Tibial nerve (tissue), 4 donors: Measurements from ENCODE around the gene EGLN2. TPM values are rescaled to one million over a fixed set of nuclear protein-coding genes. Genes with fewer than 3 reads are reported as not detected.
"Not testable (repeated sequence)": the region's sequence is repeated elsewhere in the genome, so short reads cannot be mapped to it uniquely, and the experiment has no call there.

ENCODE experiments used
- DNase-seq, 2 donors: peaks; one replicate each; pipeline ENCODE4 v3.0.0-alpha.2; 2019; ENCODE audit warnings: low spot score in 2 of 2
- H3K27ac ChIP-seq, 4 donors: fragments of 200-600 bp; sonication (generic) in 3 of 4; one replicate each; pipeline ENCODE4 v1.5.1; 2017 to 2019; ENCODE audit warnings: mild to moderate bottlenecking in 1 of 4
- H3K27me3 ChIP-seq, 2 donors: fragments of 200-600 bp; sonication (generic) in 1 of 2; one replicate each; pipeline versions ENCODE4 v1.5.1 to v1.6.0; 2017 to 2019
- H3K36me3 ChIP-seq, 3 donors: fragments of 200-600 bp; sonication (generic); one replicate each; pipeline ENCODE4 v1.5.1; 2018 to 2019
- H3K4me1 ChIP-seq, 4 donors: fragments of 200-600 bp; sonication (generic) in 3 of 4; one replicate each; pipeline ENCODE4 v1.5.1; 2017 to 2019
- H3K4me3 ChIP-seq, 4 donors: fragments of 200-600 bp; sonication (generic) in 3 of 4; one replicate each; pipeline ENCODE4 v1.5.1; 2017 to 2019; ENCODE audit warnings: mild to moderate bottlenecking in 1 of 4, moderate library complexity in 1 of 4
- H3K9me3 ChIP-seq, 4 donors: fragments of 200-600 bp; sonication (generic) in 3 of 4; one replicate each; pipeline ENCODE4 v1.5.1; 2017 to 2019
- CTCF ChIP-seq, 5 experiments: fragments of 200-600 bp in 3 of 5; fragments of 450-650 bp in 2 of 5; sonication (generic) in 3 of 5; IDR thresholded peaks; one replicate each; pipeline ENCODE4 v1.5.1; 2016 to 2019; ENCODE audit warnings: antibody characterized with exemption in 5 of 5, mild to moderate bottlenecking in 3 of 5, moderate library complexity in 2 of 5
- EP300 ChIP-seq, 2 donors: sonication (generic); formaldehyde crosslinking; IDR thresholded peaks; one replicate each; pipeline ENCODE4 v1.6.1; 2017; ENCODE audit warnings: antibody characterized with exemption in 2 of 2, mild to moderate bottlenecking in 1 of 2
- POLR2A ChIP-seq, 2 donors: fragments of 450-650 bp; IDR thresholded peaks; one replicate each; pipeline ENCODE4 v1.6.1; 2017; ENCODE audit warnings: antibody characterized with exemption in 2 of 2, mild to moderate bottlenecking in 2 of 2, moderate library complexity in 2 of 2
- WGBS, 2 donors: methylation state at CpG; one replicate each; pipeline ENCODE4 v1.1.5; 2018; 5-methylcytosine and 5-hydroxymethylcytosine counted together
- total RNA-seq, 4 donors: library from RNA; depleted of rRNA; stranded (reverse); fragments of >200 nt; gene quantifications; one replicate each; pipeline ENCODE4 v1.1.0, GENCODE V29; 2016

EGLN2 gene
- total RNA-seq, 4 donors from 2014 or later: 93.5 to 134 (median 120) TPM

GRCh38 chr19:40780582-40780981, 18.4 kb upstream of the EGLN2 start:
- TF ChIP-seq EP300 (IDR thresholded peaks at IDR 0.05) (no peak), CTCF (IDR thresholded peaks at IDR 0.05) (no peak), POLR2A (IDR thresholded peaks at IDR 0.05) (no peak)
- no peak for DNase-seq
- 95% methylated on average over 5 of the region's 5 CpGs for WGBS, 2 donors

GRCh38 chr19:40781140-40781539, 17.9 kb upstream of the EGLN2 start:
- whole genome bisulfite sequencing, 2 donors: 92 to 96% methylated on average over 7 of the region's 7 CpGs

More at GRCh38 chr19:40780582-40780981, 18.4 kb upstream of the EGLN2 start:
- no peaks in the 10 kb centered on the region for H3K27me3 ChIP-seq
- H3K4me1 ChIP-seq: peaks cover 0 to 29% (median 16%) of the 10 kb centered on the region in 4 donors
- no peak overlapping the region for H3K4me3 ChIP-seq
- H3K9me3 ChIP-seq: no peaks in the 10 kb centered on the region
- no peak overlapping the region for H3K27ac ChIP-seq
- peaks cover 0 to 40% (median 0%) of the 10 kb centered on the region in 3 donors for H3K36me3 ChIP-seq

GRCh38 chr19:40783711-40784110, 15.3 kb upstream of the EGLN2 start:
- Histone ChIP-seq H3K27me3 (no peaks in the 10 kb centered on the region), H3K27ac (no peak overlapping the region), H3K4me3 (no peak overlapping the region), H3K4me1 (peaks cover 0 to 14% (median 6%) of the 10 kb centered on the region in 4 donors), H3K9me3 (no peaks in the 10 kb centered on the region), H3K36me3 (peaks cover 0 to 64% (median 6%) of the 10 kb centered on the region in 3 donors)
- no peak for DNase-seq
- TF ChIP-seq CTCF (IDR thresholded peaks at IDR 0.05) (no peak), EP300 (IDR thresholded peaks at IDR 0.05) (no peak), POLR2A (IDR thresholded peaks at IDR 0.05) (no peak)
- 93 to 95% methylated on average over 10 to 14 of the region's 14 CpGs for WGBS, 2 donors

More at GRCh38 chr19:40781140-40781539, 17.9 kb upstream of the EGLN2 start:
- DNase-seq: no peak
- peaks cover 0 to 43% (median under 1%) of the 10 kb centered on the region in 3 donors for H3K36me3 ChIP-seq
- TF ChIP-seq POLR2A (IDR thresholded peaks at IDR 0.05) (no peak), CTCF (IDR thresholded peaks at IDR 0.05) (no peak), EP300 (IDR thresholded peaks at IDR 0.05) (no peak)
- H3K4me1 ChIP-seq: peaks cover 0 to 29% (median 15%) of the 10 kb centered on the region in 4 donors
- H3K9me3 ChIP-seq: no peaks in the 10 kb centered on the region
- H3K4me3 ChIP-seq: no peak overlapping the region
- no peaks in the 10 kb centered on the region for H3K27me3 ChIP-seq
- H3K27ac ChIP-seq: no peak overlapping the region

- H3K36me3 ChIP-seq: peaks cover 0 to 68% (median 6%) of the 10 kb centered on the region in 3 donors
These were observed 14.8 kb upstream of the EGLN2 start for GRCh38 chr19:40784146-40784545.

GRCh38 chr19:40785526-40785925, 13.5 kb upstream of the EGLN2 start:
- Histone ChIP-seq H3K27ac (no peak overlapping the region), H3K36me3 (peaks cover 0 to 81% (median 6%) of the 10 kb centered on the region in 3 donors), H3K4me1 (no peaks in the 10 kb centered on the region), H3K4me3 (no peak overlapping the region), H3K27me3 (no peaks in the 10 kb centered on the region), H3K9me3 (no peaks in the 10 kb centered on the region)
- 54 to 62% methylated on average over 1 of the region's 1 CpG for WGBS, 2 donors
- TF ChIP-seq EP300 (IDR thresholded peaks at IDR 0.05) (no peak), POLR2A (IDR thresholded peaks at IDR 0.05) (no peak), CTCF (IDR thresholded peaks at IDR 0.05) (no peak)
- DNase-seq: no peak

More at GRCh38 chr19:40784146-40784545, 14.8 kb upstream of the EGLN2 start:
- H3K4me1 ChIP-seq, H3K4me3 ChIP-seq, H3K27ac ChIP-seq, H3K27me3 ChIP-seq, H3K9me3 ChIP-seq, DNase-seq: not testable (repeated sequence)
- 100% methylated on average over 2 of the region's 2 CpGs for WGBS, 2 donors
